Measurements from ENCODE around the gene HEBP1.

Gene HEBP1

GRCh38 chr12:12999959-13000615 lies at the start of gene HEBP1:
HEBP1 (minus strand) TSS chr12:13000265; CDS start chr12:13000114, 151 bp downstream.
- H3K4me1 ChIP-seq (ENCODE audit: low read length): no peaks in the 10 kb centered on the region
- no peaks in the 10 kb centered on the region for H3K9me3 ChIP-seq (ENCODE audit: insufficient read depth, low read length)
- no peaks in the 10 kb centered on the region for H3K36me3 ChIP-seq (replicated peaks; ENCODE audit: low read depth, low read length)
- peaks cover 63% of the 10 kb centered on the region for H3K27me3 ChIP-seq (ENCODE audit: low read depth, low read length)
- no peaks in the 10 kb centered on the region for H3K79me2 ChIP-seq (ENCODE audit: low read length)
- no peak within 1 kb of the TSS for H3K27ac ChIP-seq (ENCODE audit: low read length)
- H3K4me2 ChIP-seq (ENCODE audit: low read length): peak within 1 kb of the TSS; percentile 73
- no peaks in the 10 kb centered on the region for H4K20me1 ChIP-seq (ENCODE audit: insufficient read depth, low read length)
- TF ChIP-seq EZH2phosphoT487 (IDR thresholded peaks at IDR 0.05; ENCODE audit: low read depth) (no peak), CTCF (IDR thresholded peaks at IDR 0.05; ENCODE audit: low read depth, low read length) (no peak)
- peak within 1 kb of the TSS; percentile 79 for H3K4me3 ChIP-seq (ENCODE audit: low read length)
- H2AFZ ChIP-seq (ENCODE audit: low read depth, low read length): peak within 1 kb of the TSS; percentile 35
- peak within 1 kb of the TSS; percentile 31 for H3K9ac ChIP-seq (ENCODE audit: low read length)

- no peak overlapping the region for H2AFZ ChIP-seq (ENCODE audit: low read depth, low read length)
- H3K36me3 ChIP-seq (replicated peaks; ENCODE audit: low read depth, low read length): no peaks in the 10 kb centered on the region
- no peaks in the 10 kb centered on the region for H3K79me2 ChIP-seq (ENCODE audit: low read length)
- H3K27me3 ChIP-seq (ENCODE audit: low read depth, low read length): no peaks in the 10 kb centered on the region
- peaks cover 10% of the 10 kb centered on the region for H3K4me1 ChIP-seq (ENCODE audit: low read length)
- no peak overlapping the region for H3K4me2 ChIP-seq (ENCODE audit: low read length)
- no peak overlapping the region for H3K4me3 ChIP-seq (ENCODE audit: low read length)
- H3K9ac ChIP-seq (ENCODE audit: low read length): no peak overlapping the region
- H3K9me3 ChIP-seq (ENCODE audit: insufficient read depth, low read length): no peaks in the 10 kb centered on the region; the same call in 1 of the 2 replicates
- no peak overlapping the region for H3K27ac ChIP-seq (ENCODE audit: low read length)
- no peaks in the 10 kb centered on the region for H4K20me1 ChIP-seq (ENCODE audit: insufficient read depth, low read length)
- TF ChIP-seq EZH2phosphoT487 (IDR thresholded peaks at IDR 0.05; ENCODE audit: low read depth) (no peak), CTCF (IDR thresholded peaks at IDR 0.05; ENCODE audit: low read depth, low read length) (no peak)
These were observed 49.8 kb upstream of the HEBP1 start for GRCh38 chr12:13049816-13050215.

- Histone ChIP-seq H3K9me3 (ENCODE audit: insufficient read depth, low read length) (no peaks in the 10 kb centered on the region), H3K4me1 (ENCODE audit: low read length) (peaks cover 10% of the 10 kb centered on the region), H3K27ac (ENCODE audit: low read length) (no peak overlapping the region), H3K36me3 (replicated peaks; ENCODE audit: low read depth, low read length) (no peaks in the 10 kb centered on the region), H3K79me2 (ENCODE audit: low read length) (no peaks in the 10 kb centered on the region), H2AFZ (ENCODE audit: low read depth, low read length) (no peak overlapping the region), H3K9ac (ENCODE audit: low read length) (no peak overlapping the region), H3K4me3 (ENCODE audit: low read length) (no peak overlapping the region), H4K20me1 (ENCODE audit: insufficient read depth, low read length) (no peaks in the 10 kb centered on the region), H3K4me2 (ENCODE audit: low read length) (no peak overlapping the region), H3K27me3 (ENCODE audit: low read depth, low read length) (peaks cover 14% of the 10 kb centered on the region)
- no peak for TF ChIP-seq CTCF (IDR thresholded peaks at IDR 0.05; ENCODE audit: low read depth, low read length)
- no peak for TF ChIP-seq EZH2phosphoT487 (IDR thresholded peaks at IDR 0.05; ENCODE audit: low read depth)
These were observed 46.9 kb upstream of the HEBP1 start for GRCh38 chr12:13046964-13047363.

- peaks cover 10% of the 10 kb centered on the region for H3K4me1 ChIP-seq (ENCODE audit: low read length)
- H3K9me3 ChIP-seq (ENCODE audit: insufficient read depth, low read length): no peaks in the 10 kb centered on the region
- no peaks in the 10 kb centered on the region for H3K36me3 ChIP-seq (replicated peaks; ENCODE audit: low read depth, low read length)
- H3K27me3 ChIP-seq (ENCODE audit: low read depth, low read length): peaks cover 19% of the 10 kb centered on the region
- H3K4me3 ChIP-seq (ENCODE audit: low read length): no peak overlapping the region
- H3K27ac ChIP-seq (ENCODE audit: low read length): no peak overlapping the region
- TF ChIP-seq CTCF (IDR thresholded peaks at IDR 0.05; ENCODE audit: low read depth, low read length): no peak
- no peak for TF ChIP-seq EZH2phosphoT487 (IDR thresholded peaks at IDR 0.05; ENCODE audit: low read depth)
- H2AFZ ChIP-seq (ENCODE audit: low read depth, low read length): no peak overlapping the region
- no peaks in the 10 kb centered on the region for H4K20me1 ChIP-seq (ENCODE audit: insufficient read depth, low read length)
- H3K9ac ChIP-seq (ENCODE audit: low read length): no peak overlapping the region
- no peak overlapping the region for H3K4me2 ChIP-seq (ENCODE audit: low read length)
- no peaks in the 10 kb centered on the region for H3K79me2 ChIP-seq (ENCODE audit: low read length)
These were observed 45.8 kb upstream of the HEBP1 start for GRCh38 chr12:13045816-13046215.

Measured in OCI-LY3 (cell line).